DND-41 (cell line): ENCODE results near the gene LTV1.
"Not testable (repeated sequence)": the region's sequence is repeated elsewhere in the genome, so short reads cannot be mapped to it uniquely, and the experiment has no call there.

Experiments used
- ATAC-seq: fragments of 200-7000 bp; cut with Tn5 transposase; 3 replicates; pipeline ENCODE4 v1.9.1; 2021; ENCODE audit warnings: low read depth; ENCODE audit not compliant: insufficient read depth
- DNase-seq: peaks from one replicate; pipeline ENCODE4 v3.0.0-alpha.2; 2020
- H2AFZ ChIP-seq: 2 replicates; pipeline ENCODE4 v1.6.0; 2012; ENCODE audit warnings: low read depth, low read length
- H3K27ac ChIP-seq: 2 replicates; pipeline ENCODE4 v1.5.1; 2012; ENCODE audit warnings: low read length, inconsistent platforms
- H3K27me3 ChIP-seq: fragments of 200-600 bp; sonication (generic); 2 replicates; pipeline ENCODE4 v1.6.0; 2012; ENCODE audit warnings: low read length, mild to moderate bottlenecking, inconsistent platforms; ENCODE audit not compliant: insufficient read depth, poor library complexity
- H3K36me3 ChIP-seq: 2 replicates; pipeline ENCODE4 v1.5.1; 2012; ENCODE audit warnings: low read length, inconsistent platforms; ENCODE audit not compliant: insufficient read depth
- H3K4me1 ChIP-seq: 2 replicates; pipeline ENCODE4 v1.5.1; 2012; ENCODE audit warnings: mild to moderate bottlenecking, low read length; ENCODE audit not compliant: insufficient read depth
- H3K4me2 ChIP-seq: 2 replicates; pipeline ENCODE4 v1.6.0; 2012; ENCODE audit warnings: mild to moderate bottlenecking, moderate library complexity, low read length, inconsistent platforms; ENCODE audit not compliant: insufficient read depth
- H3K4me3 ChIP-seq, 2 experiments: fragments of 200-600 bp in 1 of 2; shearing (Covaris generic) in 1 of 2; 2 replicates each; pipeline ENCODE4 v1.5.1; 2012 to 2016; ENCODE audit warnings: inconsistent platforms in 2 of 2, low read length in 2 of 2, mild to moderate bottlenecking in 2 of 2, low read depth in 1 of 2, moderate library complexity in 1 of 2
- H3K79me2 ChIP-seq: 2 replicates; pipeline ENCODE4 v1.6.0; 2012; ENCODE audit warnings: low read length, inconsistent platforms; ENCODE audit not compliant: insufficient read depth
- H3K9ac ChIP-seq: 2 replicates; pipeline ENCODE4 v1.6.0; 2012; ENCODE audit warnings: low read depth, mild to moderate bottlenecking, inconsistent platforms, low read length, moderate library complexity
- H3K9me3 ChIP-seq: 2 replicates; pipeline ENCODE4 v1.5.1; 2012; ENCODE audit warnings: low read length, moderate library complexity, mild to moderate bottlenecking, inconsistent platforms; ENCODE audit not compliant: insufficient read depth, severe bottlenecking
- H4K20me1 ChIP-seq: 2 replicates; pipeline ENCODE4 v1.6.0; 2012; ENCODE audit warnings: low read length; ENCODE audit not compliant: insufficient read depth
- EZH2 ChIP-seq: IDR thresholded peaks from 3 replicates; pipeline ENCODE4 v1.6.1; 2012; ENCODE audit warnings: borderline replicate concordance, low read depth, mild to moderate bottlenecking, moderate library complexity, low read length, inconsistent platforms; ENCODE audit not compliant: severe bottlenecking
- TF ChIP-seq, protein P1 (sequence below): IDR thresholded peaks from 2 replicates; pipeline ENCODE4 v1.5.1; 2012; ENCODE audit warnings: borderline replicate concordance, low read length, moderate library complexity, mild to moderate bottlenecking; ENCODE audit not compliant: poor library complexity, severe bottlenecking; ENCODE audit errors: extremely low read depth

Gene LTV1

DNA sequence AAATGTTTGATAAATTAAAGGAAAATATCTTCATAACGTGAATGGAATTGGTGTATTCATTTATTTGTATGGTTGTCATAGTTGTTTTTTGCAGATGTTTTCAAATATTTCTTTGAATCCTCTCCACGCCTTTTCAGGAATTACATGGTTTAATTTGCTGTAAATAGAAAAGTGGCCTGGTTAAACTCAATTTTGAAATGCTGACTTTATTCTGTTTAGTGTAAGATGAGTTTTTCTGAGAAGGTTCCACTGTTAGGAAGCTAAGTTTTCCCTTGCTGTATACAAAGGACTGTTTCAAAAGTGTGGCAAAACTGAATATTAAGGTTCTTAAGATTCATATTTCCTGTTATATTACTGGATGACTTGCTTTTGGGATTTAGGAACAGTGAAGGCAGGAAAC lies 20.6 kb downstream of the LTV1 start:
- DNase-seq: no peak
- H3K79me2 ChIP-seq: no peaks in the 10 kb centered on the region
- TF ChIP-seq, protein P1, sequence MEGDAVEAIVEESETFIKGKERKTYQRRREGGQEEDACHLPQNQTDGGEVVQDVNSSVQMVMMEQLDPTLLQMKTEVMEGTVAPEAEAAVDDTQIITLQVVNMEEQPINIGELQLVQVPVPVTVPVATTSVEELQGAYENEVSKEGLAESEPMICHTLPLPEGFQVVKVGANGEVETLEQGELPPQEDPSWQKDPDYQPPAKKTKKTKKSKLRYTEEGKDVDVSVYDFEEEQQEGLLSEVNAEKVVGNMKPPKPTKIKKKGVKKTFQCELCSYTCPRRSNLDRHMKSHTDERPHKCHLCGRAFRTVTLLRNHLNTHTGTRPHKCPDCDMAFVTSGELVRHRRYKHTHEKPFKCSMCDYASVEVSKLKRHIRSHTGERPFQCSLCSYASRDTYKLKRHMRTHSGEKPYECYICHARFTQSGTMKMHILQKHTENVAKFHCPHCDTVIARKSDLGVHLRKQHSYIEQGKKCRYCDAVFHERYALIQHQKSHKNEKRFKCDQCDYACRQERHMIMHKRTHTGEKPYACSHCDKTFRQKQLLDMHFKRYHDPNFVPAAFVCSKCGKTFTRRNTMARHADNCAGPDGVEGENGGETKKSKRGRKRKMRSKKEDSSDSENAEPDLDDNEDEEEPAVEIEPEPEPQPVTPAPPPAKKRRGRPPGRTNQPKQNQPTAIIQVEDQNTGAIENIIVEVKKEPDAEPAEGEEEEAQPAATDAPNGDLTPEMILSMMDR: no peak
- no peak for TF ChIP-seq EZH2
- H3K4me2 ChIP-seq: no peak overlapping the region
- no peak overlapping the region for H2AFZ ChIP-seq
- no peaks in the 10 kb centered on the region for H4K20me1 ChIP-seq
- ATAC-seq: no peak
- H3K4me1 ChIP-seq: no peaks in the 10 kb centered on the region
- no peak overlapping the region for H3K27ac ChIP-seq
- peaks cover 72% of the 10 kb centered on the region for H3K36me3 ChIP-seq
- H3K27me3 ChIP-seq: no peaks in the 10 kb centered on the region
- H3K4me3 ChIP-seq: no peak overlapping the region
- no peak overlapping the region for H3K9ac ChIP-seq
- no peaks in the 10 kb centered on the region for H3K9me3 ChIP-seq

DNA sequence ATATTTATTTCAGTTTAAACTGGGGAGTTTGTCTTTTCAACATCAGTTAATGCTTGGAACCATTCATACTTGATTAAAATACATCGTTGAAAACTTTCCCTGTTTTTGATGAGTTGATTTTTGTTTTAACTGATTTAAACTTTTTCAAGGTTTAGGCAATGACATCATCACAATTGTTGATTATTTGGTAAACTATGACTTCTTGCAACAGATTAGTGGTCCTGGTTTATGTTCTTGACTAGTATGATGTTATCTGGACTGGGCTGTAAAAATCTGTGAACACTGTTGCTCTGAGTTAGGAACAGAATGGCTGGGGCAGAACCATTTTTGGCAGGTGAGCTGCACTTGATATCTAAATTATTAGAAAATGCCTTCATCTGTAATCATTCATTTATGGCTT lies 21.1 kb downstream of the LTV1 start, which contains the start of gene ZC2HC1B:
Gene ZC2HC1B (plus strand): TSS at position 241 of the 400 bp plus-strand sequence. CDS start 66 bp downstream, at position 307.
- DNase-seq (no peak), ATAC-seq (no peak)
- no peaks in the 10 kb centered on the region for H3K79me2 ChIP-seq
- TF ChIP-seq, protein P1: no peak
- TF ChIP-seq EZH2: no peak
- no peaks in the 10 kb centered on the region for H4K20me1 ChIP-seq
- peaks cover 67% of the 10 kb centered on the region for H3K36me3 ChIP-seq
- H3K4me3 ChIP-seq: no peak within 1 kb of the TSS
- no peaks in the 10 kb centered on the region for H3K27me3 ChIP-seq
- no peak within 1 kb of the TSS for H2AFZ ChIP-seq
- no peaks in the 10 kb centered on the region for H3K9me3 ChIP-seq
- H3K4me2 ChIP-seq: no peak within 1 kb of the TSS
- H3K9ac ChIP-seq: no peak within 1 kb of the TSS
- no peaks in the 10 kb centered on the region for H3K4me1 ChIP-seq
- no peak within 1 kb of the TSS for H3K27ac ChIP-seq

DNA sequence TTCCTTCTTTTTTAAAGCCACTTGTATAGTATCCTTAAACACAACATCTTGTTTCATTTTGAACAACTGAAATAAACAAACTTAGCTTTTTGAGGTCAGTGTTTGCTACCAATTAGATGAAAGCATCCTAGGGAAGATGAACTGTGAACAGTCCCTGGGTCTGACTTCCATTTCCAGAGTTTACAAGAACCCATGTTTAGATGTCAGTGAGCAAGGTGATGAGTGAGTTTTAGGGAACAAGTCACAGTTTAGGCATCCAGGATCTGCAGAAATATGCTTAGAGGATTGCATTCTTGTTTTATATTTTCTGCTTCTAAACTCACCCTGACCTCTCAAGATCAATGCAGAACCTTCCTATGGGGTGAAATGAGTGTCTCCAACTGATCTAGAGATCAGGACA lies 24.1 kb downstream of the LTV1 start:
- no peaks in the 10 kb centered on the region for H3K79me2 ChIP-seq

DNA sequence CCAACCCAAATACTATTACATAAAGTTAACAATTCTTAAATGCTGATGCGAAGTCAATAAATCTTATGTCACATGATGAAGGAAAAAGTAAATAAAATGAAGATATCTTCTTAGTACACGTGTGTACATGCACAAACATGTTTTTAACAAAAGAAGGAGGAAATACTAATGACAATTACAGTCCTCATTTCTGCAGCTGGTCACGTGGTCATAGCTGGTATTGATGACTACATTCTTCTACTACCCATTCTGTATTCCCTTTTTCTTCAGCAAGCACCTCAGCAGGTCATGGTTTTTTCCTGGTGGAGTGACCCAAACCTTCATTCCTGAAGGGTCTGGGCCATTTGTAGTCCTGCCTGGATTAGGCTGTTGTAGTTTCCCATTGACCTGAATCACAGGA lies 25.7 kb downstream of the LTV1 start:
- H3K27me3 ChIP-seq, H3K27ac ChIP-seq, DNase-seq, H3K4me3 ChIP-seq, H3K4me2 ChIP-seq, H3K9me3 ChIP-seq, H4K20me1 ChIP-seq, ATAC-seq, H2AFZ ChIP-seq, H3K4me1 ChIP-seq, H3K9ac ChIP-seq, H3K79me2 ChIP-seq: not testable (repeated sequence)
- peaks cover 22% of the 10 kb centered on the region; the same call in 1 of the 2 replicates for H3K36me3 ChIP-seq

More for the DNA sequence above, 24.1 kb downstream of the LTV1 start:
- H2AFZ ChIP-seq: no peak overlapping the region
- peaks cover 37% of the 10 kb centered on the region for H3K36me3 ChIP-seq
- H3K27ac ChIP-seq: no peak overlapping the region
- H3K4me1 ChIP-seq: no peaks in the 10 kb centered on the region
- no peak overlapping the region for H3K4me2 ChIP-seq
- no peak overlapping the region for H3K4me3 ChIP-seq
- no peak overlapping the region for H3K9ac ChIP-seq
- DNase-seq (no peak), ATAC-seq (no peak)
- no peaks in the 10 kb centered on the region for H3K9me3 ChIP-seq
- no peaks in the 10 kb centered on the region for H4K20me1 ChIP-seq
- no peaks in the 10 kb centered on the region for H3K27me3 ChIP-seq
- TF ChIP-seq, protein P1: no peak
- TF ChIP-seq EZH2: no peak

DNA sequence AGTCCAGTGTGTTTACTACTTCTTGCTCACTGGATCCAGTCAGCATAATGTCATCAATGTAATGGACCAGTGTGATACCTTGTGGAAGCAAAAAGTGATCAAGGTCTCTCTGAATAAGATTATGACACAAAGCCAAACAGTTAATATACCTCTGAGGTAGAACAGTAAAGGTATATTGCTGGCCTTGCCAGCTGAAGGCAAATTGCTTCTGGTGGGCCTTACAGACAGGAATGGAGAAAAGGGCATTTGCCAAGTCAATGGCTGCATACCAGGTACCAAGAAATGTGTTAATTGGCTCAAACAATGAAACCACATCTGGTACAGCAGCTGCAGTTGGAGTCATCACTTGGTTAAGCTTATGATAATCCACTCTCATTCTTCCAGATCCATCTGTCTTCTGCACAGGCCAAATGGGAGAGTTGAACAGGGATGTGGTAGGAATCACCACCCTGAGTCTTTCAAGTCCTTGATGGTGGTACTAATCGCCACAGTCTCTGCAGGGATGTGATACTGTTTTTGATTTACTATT lies 28.1 kb downstream of the LTV1 start:
- not testable (repeated sequence) for H3K9me3 ChIP-seq, H3K27ac ChIP-seq, H3K4me1 ChIP-seq, H3K4me2 ChIP-seq, ATAC-seq, H2AFZ ChIP-seq, DNase-seq, H3K9ac ChIP-seq, H3K27me3 ChIP-seq, H4K20me1 ChIP-seq, H3K79me2 ChIP-seq, H3K4me3 ChIP-seq, H3K36me3 ChIP-seq
